BLaER1 (cell line): ENCODE data around the gene PTPRCAP.
"Not testable (repeated sequence)": the region's sequence is repeated elsewhere in the genome, so short reads cannot be mapped to it uniquely, and the experiment has no call there.

ENCODE experiments used
- H3K27ac ChIP-seq: shearing (Covaris generic); formaldehyde crosslinking; 2 replicates; pipeline ENCODE4 v1.8.1; 2022
- H3K27me3 ChIP-seq: shearing (Covaris generic); formaldehyde crosslinking; 2 replicates; pipeline ENCODE4 v1.8.1; 2022
- H3K36me3 ChIP-seq: shearing (Covaris generic); formaldehyde crosslinking; 2 replicates; pipeline ENCODE4 v1.8.1; 2022
- H3K4me1 ChIP-seq: shearing (Covaris generic); formaldehyde crosslinking; 2 replicates; pipeline ENCODE4 v1.8.1; 2022
- H3K4me2 ChIP-seq: shearing (Covaris generic); formaldehyde crosslinking; 2 replicates; pipeline ENCODE4 v1.8.1; 2022
- H3K4me3 ChIP-seq: shearing (Covaris generic); formaldehyde crosslinking; 2 replicates; pipeline ENCODE4 v1.8.1; 2022
- H3K9ac ChIP-seq: shearing (Covaris generic); formaldehyde crosslinking; 2 replicates; pipeline ENCODE4 v1.8.1; 2022
- H3K9me3 ChIP-seq: shearing (Covaris generic); formaldehyde crosslinking; 2 replicates; pipeline ENCODE4 v1.8.1; 2022
- H4K20me1 ChIP-seq: shearing (Covaris generic); formaldehyde crosslinking; 2 replicates; pipeline ENCODE4 v1.8.1; 2022
- Cebpa-rat ChIP-seq: shearing (Covaris generic); IDR thresholded peaks from 2 replicates; pipeline ENCODE4 v1.8.1; 2022

PTPRCAP gene, protein sequence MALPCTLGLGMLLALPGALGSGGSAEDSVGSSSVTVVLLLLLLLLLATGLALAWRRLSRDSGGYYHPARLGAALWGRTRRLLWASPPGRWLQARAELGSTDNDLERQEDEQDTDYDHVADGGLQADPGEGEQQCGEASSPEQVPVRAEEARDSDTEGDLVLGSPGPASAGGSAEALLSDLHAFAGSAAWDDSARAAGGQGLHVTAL

DNA sequence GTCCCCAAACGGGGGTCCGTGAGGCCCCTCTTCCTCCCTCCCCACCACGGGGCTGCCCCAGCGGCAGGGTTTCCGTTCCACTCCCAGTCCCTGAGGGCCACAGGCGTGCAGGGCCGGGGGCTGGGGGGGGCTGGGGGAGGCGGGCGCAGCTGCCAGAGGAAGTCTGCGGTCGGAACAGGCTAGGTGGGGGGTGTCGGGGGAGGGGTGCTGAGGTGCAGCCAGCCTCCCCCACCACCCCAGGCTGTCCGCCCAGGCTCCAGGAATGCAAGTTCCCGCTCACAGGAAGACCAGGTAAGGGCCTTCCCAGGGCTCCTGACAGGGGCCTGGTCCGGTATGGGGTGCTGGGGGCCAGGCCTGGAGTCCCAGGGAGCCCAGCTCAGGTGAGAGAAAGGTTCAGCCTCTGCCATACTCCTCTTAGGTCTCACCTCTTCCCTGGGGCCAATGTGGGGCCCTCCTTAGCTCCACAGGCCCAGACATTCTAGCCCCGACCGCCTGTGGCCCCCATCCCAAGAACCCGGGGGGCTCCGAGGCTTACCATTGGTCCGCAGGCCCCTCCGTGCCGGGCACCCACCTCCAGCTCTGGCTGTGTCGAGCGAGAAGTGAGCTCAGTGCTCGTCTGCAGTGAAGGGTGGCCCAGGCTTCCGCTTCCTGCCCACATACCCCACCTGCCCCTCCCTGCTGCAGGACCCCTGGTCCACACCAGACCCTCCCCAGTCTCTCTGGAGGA lies at the start of gene PTPRCAP:
Gene PTPRCAP, minus strand, starts transcription at position 601 of the 727 bp plus-strand sequence. Its CDS starts 63 bp downstream, at position 538.
- TF ChIP-seq Cebpa-rat = no peak
- peaks cover 40% of the 10 kb centered on the region for H3K36me3 ChIP-seq
- peak within 1 kb of the TSS; percentile 97 for H3K4me2 ChIP-seq
- H3K27ac ChIP-seq = peak within 1 kb of the TSS; percentile 99
- no peaks in the 10 kb centered on the region for H3K9me3 ChIP-seq
- H3K4me1 ChIP-seq = peaks cover 96% of the 10 kb centered on the region
- H3K27me3 ChIP-seq = no peaks in the 10 kb centered on the region
- peaks cover 46% of the 10 kb centered on the region for H4K20me1 ChIP-seq
- peak within 1 kb of the TSS; percentile 77 for H3K4me3 ChIP-seq
- peak within 1 kb of the TSS; percentile 94 for H3K9ac ChIP-seq

DNA sequence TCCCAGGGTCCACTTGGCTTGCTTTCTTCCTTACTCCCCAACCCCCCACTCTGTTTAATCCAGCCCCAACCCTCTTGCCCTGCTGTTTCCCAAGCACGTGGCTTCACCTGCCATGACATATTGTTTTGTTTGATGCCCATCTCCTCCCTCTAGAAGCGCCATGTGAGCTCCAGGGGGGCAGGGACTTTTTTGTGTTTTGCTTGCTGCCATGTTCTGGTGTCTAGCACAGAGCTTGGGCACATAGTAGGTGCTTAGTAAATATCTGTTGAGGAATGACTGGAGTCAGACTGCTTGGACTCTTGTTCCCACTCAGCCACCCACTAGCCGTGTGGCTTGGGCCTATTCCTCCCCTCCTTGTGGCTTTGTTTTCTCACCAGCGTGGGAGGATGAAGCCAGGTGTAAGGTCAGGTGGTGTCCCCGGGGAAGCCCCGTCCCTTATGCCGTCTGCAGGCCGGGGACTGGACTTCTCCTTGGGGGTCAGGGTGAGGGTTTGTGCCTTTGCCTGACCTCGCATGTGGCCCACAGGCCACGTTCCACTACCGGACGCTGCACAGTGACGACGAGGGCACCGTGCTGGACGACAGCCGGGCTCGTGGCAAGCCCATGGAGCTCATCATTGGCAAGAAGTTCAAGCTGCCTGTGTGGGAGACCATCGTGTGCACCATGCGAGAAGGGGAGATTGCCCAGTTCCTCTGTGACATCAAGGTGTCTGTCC lies 49.2 kb upstream of the PTPRCAP start:
- TF ChIP-seq Cebpa-rat = no peak
- Histone ChIP-seq H3K27ac (0 out of 2 replicates have a peak overlapping the region, but pooled peaks have one; percentile 18), H3K4me1 (peaks cover 45% of the 10 kb centered on the region), H3K9ac (no peak overlapping the region), H3K4me3 (no peak overlapping the region), H3K4me2 (peak overlapping the region; percentile 97), H4K20me1 (peaks cover 77% of the 10 kb centered on the region), H3K27me3 (no peaks in the 10 kb centered on the region), H3K9me3 (no peaks in the 10 kb centered on the region), H3K36me3 (peaks cover 53% of the 10 kb centered on the region)

DNA sequence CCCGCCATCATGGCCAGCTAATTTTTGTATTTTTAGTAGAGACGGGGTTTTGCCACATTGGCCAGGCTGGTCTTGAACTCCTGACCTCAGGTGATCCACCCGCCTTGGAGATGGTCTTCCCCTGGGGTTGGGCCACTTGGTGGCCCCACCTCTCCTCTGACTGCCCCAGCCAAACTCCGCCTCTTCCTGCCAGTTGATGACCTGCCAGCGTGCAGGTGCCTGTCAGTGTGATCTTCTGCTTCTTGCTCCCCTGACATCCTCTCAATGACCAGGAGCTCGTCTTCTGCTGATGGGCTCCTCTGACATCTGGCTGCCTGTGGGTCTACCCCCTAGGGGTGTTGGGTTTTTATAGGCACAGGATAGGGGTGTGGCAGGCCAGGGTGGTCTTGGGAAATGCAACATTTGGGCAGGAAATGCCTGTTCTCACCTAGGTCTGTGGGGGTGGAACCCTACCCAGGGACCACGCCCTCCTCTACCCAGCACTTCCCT lies 48.4 kb upstream of the PTPRCAP start:
- Histone ChIP-seq H4K20me1 (peaks cover 70% of the 10 kb centered on the region), H3K36me3 (peaks cover 46% of the 10 kb centered on the region), H3K4me1 (peaks cover 45% of the 10 kb centered on the region), H3K4me2 (peak overlapping the region; percentile 97)
- H3K27me3 ChIP-seq, H3K9me3 ChIP-seq, H3K27ac ChIP-seq, H3K9ac ChIP-seq, H3K4me3 ChIP-seq: not testable (repeated sequence)

DNA sequence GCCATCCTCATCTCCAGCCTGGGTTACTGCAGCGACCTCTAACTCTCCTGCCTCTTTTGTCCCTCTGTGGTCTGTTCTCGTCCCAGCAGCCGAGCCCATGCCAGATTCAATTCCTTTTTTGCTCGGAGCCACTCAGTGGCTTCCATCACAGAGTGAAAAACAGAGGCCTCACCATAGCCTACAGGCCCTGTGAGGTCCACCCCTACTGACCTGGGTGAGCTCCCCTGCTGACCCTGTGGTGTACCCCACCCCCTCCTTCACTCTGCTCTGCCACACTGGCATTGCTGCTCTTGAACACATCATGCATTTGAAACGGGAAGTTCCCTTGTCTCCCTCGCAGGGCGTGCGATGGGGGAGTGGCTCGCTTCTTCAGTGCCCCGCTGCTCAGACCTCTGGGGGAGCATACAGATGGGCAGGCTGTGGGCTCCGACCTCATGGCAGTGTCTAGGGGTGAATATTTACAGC lies 47.4 kb upstream of the PTPRCAP start:
- Histone ChIP-seq H3K4me3 (peak overlapping the region; percentile 75), H3K9ac (peak overlapping the region; percentile 89), H3K4me2 (peak overlapping the region; percentile 97), H4K20me1 (peaks cover 59% of the 10 kb centered on the region), H3K4me1 (peaks cover 45% of the 10 kb centered on the region), H3K27me3 (no peaks in the 10 kb centered on the region), H3K27ac (peak overlapping the region; percentile 96), H3K36me3 (peaks cover 35% of the 10 kb centered on the region), H3K9me3 (no peaks in the 10 kb centered on the region)
- no peak for TF ChIP-seq Cebpa-rat

DNA sequence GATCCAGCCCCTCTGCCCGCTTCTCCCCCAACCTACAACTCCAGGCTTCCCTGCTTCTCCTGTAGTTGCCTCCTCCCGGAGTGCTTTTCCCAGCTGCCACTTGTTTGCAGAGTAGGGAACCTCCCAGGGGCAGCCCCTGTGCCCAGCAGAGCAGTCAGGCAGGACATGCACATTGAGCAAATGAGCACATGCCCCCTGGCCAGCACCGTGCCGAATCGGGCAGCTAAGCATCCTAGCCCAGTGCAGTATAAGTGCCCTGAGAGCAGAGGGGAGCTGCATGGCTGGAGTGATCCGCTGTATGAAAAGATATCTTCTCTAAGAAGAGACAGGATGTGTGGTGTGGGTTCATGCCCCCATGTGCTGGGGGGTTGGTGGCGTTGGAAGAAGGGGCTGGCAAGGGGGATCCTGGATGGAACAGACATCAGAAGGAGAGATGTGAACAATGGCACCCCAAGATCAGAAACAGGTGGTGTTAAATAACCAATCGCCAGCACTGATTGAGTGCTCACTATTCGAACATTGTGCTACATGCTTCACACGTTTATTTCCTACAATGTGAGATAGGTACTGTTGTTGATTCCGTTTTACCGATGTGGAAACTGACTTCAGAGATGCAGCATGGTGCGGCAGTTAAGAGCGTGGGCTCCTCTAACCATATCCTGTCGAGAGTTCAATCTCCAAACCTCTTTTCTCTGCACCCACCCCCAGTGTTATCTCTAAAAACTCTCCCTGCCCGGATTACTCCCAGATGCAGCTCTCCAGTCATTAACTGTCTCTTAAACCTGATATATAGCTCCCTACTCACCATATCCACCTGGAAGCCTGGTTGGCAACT lies 46.6 kb upstream of the PTPRCAP start:
- Histone ChIP-seq H3K4me1 (peaks cover 45% of the 10 kb centered on the region), H3K4me3 (peak overlapping the region; percentile 75), H3K27ac (peak overlapping the region; percentile 96), H3K27me3 (no peaks in the 10 kb centered on the region), H3K9ac (peak overlapping the region; percentile 89), H3K36me3 (peaks cover 27% of the 10 kb centered on the region), H3K9me3 (no peaks in the 10 kb centered on the region), H4K20me1 (peaks cover 51% of the 10 kb centered on the region), H3K4me2 (peak overlapping the region; percentile 97)
- TF ChIP-seq Cebpa-rat = no peak

DNA sequence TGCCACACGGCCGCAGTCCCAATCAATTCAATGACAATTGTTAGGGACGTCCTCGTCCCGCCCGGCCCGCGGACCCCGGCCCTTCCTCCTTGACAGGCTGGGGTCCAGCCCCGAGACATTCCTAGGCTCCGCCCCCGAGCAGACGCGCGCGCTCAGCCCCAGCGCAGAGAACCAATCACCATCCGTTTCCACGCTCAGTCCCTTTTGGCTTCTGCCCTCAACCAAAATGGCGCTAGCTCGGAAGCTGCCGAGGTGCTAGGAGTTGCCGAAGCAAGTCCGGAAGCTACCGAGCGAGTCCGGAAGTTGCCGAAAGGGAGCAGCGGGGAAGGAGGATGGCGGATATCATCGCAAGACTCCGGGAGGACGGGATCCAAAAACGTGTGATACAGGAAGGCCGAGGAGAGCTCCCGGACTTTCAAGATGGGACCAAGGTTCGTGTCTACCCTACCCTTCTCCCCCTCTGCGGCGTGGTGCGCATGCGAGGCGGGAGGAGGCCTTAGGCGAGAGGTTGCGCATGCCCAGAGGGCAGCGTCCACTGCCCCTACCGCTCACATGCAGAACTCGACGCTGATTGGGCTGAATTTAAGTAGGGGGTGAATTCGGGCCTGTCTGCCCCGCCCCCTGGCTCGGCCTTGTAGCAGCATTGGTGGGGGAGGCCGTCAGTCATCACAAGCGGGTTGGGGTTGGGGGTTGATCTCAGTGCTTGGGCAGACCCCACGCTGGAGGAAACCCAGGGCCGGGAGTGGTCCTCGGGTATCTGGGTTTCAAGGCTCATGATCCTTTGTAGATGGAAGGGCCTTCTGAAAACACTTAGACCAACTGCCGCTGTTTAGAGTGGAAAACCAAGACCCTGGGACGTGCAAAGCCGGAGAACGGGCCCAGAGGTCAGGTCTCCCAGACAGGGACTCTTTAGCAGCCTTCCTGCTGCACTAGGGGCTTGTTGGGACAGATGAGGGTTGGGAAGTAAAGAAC lies 45.6 kb upstream of the PTPRCAP start, which contains the start of gene AIP:
Gene AIP, plus strand, starts transcription at position 200 of the 972 bp plus-strand sequence. Its CDS starts 133 bp downstream, at position 333.
- TF ChIP-seq Cebpa-rat = no peak
- H3K27me3 ChIP-seq = no peaks in the 10 kb centered on the region
- H4K20me1 ChIP-seq = peaks cover 44% of the 10 kb centered on the region
- peak within 1 kb of the TSS; percentile 89 for H3K9ac ChIP-seq
- no peaks in the 10 kb centered on the region for H3K9me3 ChIP-seq
- peak within 1 kb of the TSS; percentile 75 for H3K4me3 ChIP-seq
- peaks cover 18% of the 10 kb centered on the region for H3K36me3 ChIP-seq
- peaks cover 45% of the 10 kb centered on the region for H3K4me1 ChIP-seq
- peak within 1 kb of the TSS; percentile 96 for H3K27ac ChIP-seq
- peak within 1 kb of the TSS; percentile 97 for H3K4me2 ChIP-seq

DNA sequence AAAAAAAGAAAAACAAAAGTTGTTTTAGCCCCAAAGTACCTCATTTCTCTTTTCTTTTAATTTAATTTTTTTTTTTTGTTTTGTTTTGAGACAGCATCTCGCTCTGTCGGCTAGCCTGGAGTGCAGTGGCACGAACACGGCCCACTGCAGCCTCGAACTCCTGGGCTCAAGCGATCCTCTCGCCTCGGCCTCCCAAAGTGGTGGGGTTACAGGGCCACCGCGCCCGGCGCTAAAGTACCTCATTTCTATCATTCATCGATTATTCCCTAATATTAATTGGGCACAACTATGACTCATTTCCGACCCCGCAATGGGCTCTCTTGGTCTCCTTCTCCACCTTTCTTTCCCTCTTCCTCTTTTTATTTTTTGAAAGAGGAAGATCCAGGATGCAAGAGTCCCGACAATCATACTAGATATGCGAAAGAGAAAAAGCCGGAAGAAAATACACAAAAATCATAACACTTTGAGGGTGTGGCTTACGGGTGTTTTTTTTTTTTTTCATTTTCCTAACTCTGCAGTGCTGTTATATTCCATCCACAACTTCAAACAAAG lies 44.9 kb upstream of the PTPRCAP start:
- Histone ChIP-seq H3K9ac (peak overlapping the region; percentile 89), H3K4me1 (peaks cover 45% of the 10 kb centered on the region)

DNA sequence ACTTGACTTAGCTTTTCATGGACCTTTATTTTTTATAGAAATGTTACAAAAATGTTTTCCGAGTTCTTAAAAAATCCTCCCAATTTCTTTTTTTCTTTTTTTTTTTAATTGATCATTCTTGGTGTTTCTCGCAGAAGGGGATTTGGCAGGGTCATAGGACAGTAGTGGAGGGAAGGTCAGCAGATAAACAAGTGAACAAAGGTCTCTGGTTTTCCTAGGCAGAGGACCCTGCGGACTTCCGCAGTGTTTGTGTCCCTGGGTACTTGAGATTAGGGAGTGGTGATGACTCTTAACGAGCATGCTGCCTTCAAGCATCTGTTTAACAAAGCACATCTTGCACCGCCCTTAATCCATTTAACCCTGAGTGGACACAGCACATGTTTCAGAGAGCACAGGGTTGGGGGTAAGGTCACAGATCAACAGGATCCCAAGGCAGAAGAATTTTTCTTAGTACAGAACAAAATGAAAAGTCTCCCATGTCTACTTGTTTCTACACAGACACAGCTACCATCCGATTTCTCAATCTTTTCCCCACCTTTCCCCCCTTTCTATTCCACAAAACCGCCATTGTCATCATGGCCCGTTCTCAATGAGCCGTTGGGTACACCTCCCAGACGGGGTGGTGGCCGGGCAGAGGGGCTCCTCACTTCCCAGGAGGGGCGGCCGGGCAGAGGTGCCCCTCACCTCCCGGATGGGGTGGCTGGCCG lies 40.0 kb upstream of the PTPRCAP start:
- not testable (repeated sequence) for H3K4me2 ChIP-seq, H3K9me3 ChIP-seq, H3K36me3 ChIP-seq, H3K4me3 ChIP-seq, H3K9ac ChIP-seq, H3K27me3 ChIP-seq, H3K27ac ChIP-seq, H4K20me1 ChIP-seq
- H3K4me1 ChIP-seq = peaks cover 18% of the 10 kb centered on the region

More for the DNA sequence above, 44.9 kb upstream of the PTPRCAP start:
- Histone ChIP-seq H3K36me3 (peaks cover 11% of the 10 kb centered on the region), H3K27ac (peak overlapping the region; percentile 96), H3K4me3 (peak overlapping the region; percentile 75), H4K20me1 (peaks cover 36% of the 10 kb centered on the region), H3K4me2 (peak overlapping the region; percentile 97), H3K9me3 (no peaks in the 10 kb centered on the region), H3K27me3 (no peaks in the 10 kb centered on the region)
- no peak for TF ChIP-seq Cebpa-rat

DNA sequence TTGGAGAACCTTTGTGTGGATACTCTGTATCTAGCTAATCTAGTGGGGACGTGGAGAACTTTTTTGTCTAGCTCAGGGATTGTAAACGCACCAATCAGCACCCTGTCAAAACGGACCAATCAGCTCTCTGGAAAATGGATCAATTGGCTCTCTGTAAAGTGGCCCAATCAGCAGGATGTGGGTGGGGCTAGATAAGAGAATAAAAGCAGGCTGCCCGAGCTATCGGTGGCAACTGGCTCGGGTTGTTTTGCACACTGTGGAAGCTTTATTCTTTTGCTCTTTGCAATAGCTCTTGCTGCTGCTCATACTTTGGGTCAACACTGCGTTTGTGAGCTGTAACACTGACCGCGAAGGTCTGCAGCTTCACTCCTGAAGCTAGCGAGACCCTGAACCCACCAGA lies 39.2 kb upstream of the PTPRCAP start:
- not testable (repeated sequence) for H3K4me2 ChIP-seq

More for the DNA sequence above, 39.2 kb upstream of the PTPRCAP start:
- not testable (repeated sequence) for H3K27ac ChIP-seq, H3K9me3 ChIP-seq, H3K4me3 ChIP-seq, H3K27me3 ChIP-seq, H3K36me3 ChIP-seq, H3K9ac ChIP-seq, H4K20me1 ChIP-seq
- H3K4me1 ChIP-seq = peaks cover 12% of the 10 kb centered on the region
